IgD-negative memory B cell (primary cell): Measurements from ENCODE around the gene ZFP14. TPM values are rescaled to one million over a fixed set of nuclear protein-coding genes. Genes with fewer than 3 reads are reported as not detected.

ENCODE experiments used
- H3K27ac Mint-ChIP-seq, 3 donors: one replicate each; pipeline ENCODE4 v1.8.0; 2020 to 2022; ENCODE audit warnings: mild to moderate bottlenecking in 3 of 3, mixed read lengths in 3 of 3, moderate library complexity in 1 of 3
- H3K27me3 Mint-ChIP-seq: one replicate; pipeline ENCODE4 v1.8.0; 2021; ENCODE audit warnings: mixed read lengths
- H3K36me3 Mint-ChIP-seq: one replicate; pipeline ENCODE4 v1.8.0; 2020; ENCODE audit warnings: mild to moderate bottlenecking, mixed read lengths
- H3K4me1 Mint-ChIP-seq, 3 donors: one replicate each; pipeline ENCODE4 v1.8.0; 2020 to 2022; ENCODE audit warnings: mixed read lengths in 3 of 3, mild to moderate bottlenecking in 1 of 3
- H3K4me3 Mint-ChIP-seq, 4 donors: one replicate each; pipeline ENCODE4 v1.8.0; 2020 to 2022; ENCODE audit warnings: mild to moderate bottlenecking in 4 of 4, mixed read lengths in 4 of 4, moderate library complexity in 3 of 4
- H3K9me3 Mint-ChIP-seq, 3 donors: one replicate each; pipeline ENCODE4 v1.8.0; 2020 to 2021; ENCODE audit warnings: mixed read lengths in 3 of 3, mild to moderate bottlenecking in 1 of 3
- polyA plus RNA-seq: library from polyadenylated mRNA; unstranded; fragments of 300-500 nt; fragmentation: Illumina TruSeq; gene quantifications from one replicate; pipeline ENCODE4 v1.2.3, GENCODE V29; 2021

The ZFP14 gene
- polyA plus RNA-seq = 5.0 TPM

DNA sequence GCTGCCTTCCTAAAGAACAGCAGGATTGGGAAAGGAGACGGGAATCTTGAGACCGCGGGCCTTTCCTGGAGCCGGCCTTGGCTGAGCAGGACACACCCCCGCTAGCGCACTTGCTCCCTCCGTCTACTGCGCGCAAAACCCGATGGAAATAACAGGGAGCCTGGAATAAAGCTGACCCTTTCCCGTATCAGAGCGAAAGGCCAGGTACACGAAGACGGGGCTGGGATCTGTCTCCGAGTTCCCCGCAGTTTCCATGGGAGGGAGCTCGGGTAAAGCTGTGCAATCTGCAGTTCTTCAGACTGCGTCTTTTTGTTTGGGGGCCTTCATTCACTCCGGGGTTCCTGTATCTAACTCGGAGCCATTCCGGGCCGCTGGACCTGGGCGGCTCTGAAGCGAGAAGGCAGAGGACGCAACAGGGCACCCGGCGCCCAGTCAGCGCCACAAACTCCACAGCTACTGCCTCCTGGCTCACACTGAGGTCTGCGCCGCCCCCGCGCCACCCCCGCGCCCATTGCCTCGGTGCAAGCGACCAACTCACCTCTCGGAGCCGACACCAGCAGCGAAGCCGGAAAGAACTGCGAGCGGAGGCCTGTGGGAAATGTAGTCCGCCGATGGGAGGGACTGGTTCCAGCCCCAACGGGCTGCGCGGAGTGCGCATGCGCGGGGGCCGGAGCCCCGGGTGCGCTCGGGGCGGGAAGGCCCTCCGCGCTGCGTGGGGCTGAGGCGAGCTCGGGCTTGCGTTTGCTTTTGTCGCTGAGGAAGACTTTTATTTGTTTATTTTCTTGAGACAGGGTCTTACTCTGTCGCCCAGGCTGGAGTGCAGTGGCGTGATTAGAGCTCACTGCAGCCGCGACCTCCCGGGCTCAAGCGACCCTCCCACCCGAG, at the start of gene ZFP14:
Gene ZFP14 (minus strand): TSS at position 577 of the 885 bp plus-strand sequence. CDS start 11,309 bp downstream, outside the sequence.
- peak within 1 kb of the TSS; percentile 95 to 100 (median 98) for H3K4me3 Mint-ChIP-seq
- H3K4me1 Mint-ChIP-seq = peaks cover 6 to 14% (median 14%) of the 10 kb centered on the region in 3 donors
- peak within 1 kb of the TSS; percentile 97 to 98 (median 97) for H3K27ac Mint-ChIP-seq
- peaks cover 6% of the 10 kb centered on the region for H3K36me3 Mint-ChIP-seq
- no peaks in the 10 kb centered on the region for H3K27me3 Mint-ChIP-seq
- peaks cover 0 to 5% (median 0%) of the 10 kb centered on the region in 3 donors for H3K9me3 Mint-ChIP-seq

DNA sequence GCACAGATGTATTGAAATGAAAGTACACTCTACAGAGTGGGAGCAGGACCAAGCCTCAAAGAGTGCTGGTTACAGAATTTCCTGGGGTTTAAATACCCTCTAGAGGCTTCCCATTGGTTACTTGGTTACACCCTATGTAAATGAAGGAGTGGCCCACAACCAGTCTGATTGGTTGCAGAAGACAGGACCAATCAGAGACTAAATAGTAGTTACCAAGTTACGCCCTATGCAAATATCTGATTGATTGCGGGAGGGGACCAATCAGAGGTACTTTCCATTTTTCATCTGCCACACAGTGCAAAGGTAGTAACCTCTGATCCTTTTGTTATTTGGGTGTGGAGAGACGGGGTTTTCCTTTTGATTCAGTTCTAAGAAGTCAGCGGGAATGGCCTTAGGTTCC, 44.9 kb upstream of the ZFP14 start:
- peaks cover 9 to 27% (median 20%) of the 10 kb centered on the region in 3 donors for H3K9me3 Mint-ChIP-seq
- H3K27me3 Mint-ChIP-seq = peaks cover 19% of the 10 kb centered on the region
- H3K4me3 Mint-ChIP-seq = no peak overlapping the region
- H3K36me3 Mint-ChIP-seq = peaks cover 2% of the 10 kb centered on the region
- H3K4me1 Mint-ChIP-seq = peaks cover 1 to 4% (median 4%) of the 10 kb centered on the region in 3 donors
- no peak overlapping the region for H3K27ac Mint-ChIP-seq

GRCh38 chr19:36421749-36422481, 42.9 kb upstream of the ZFP14 start:
- H3K27me3 Mint-ChIP-seq = peaks cover 18% of the 10 kb centered on the region
- peaks cover 8 to 16% (median 12%) of the 10 kb centered on the region in 3 donors for H3K4me1 Mint-ChIP-seq
- peaks cover 5 to 24% (median 17%) of the 10 kb centered on the region in 3 donors for H3K9me3 Mint-ChIP-seq
- H3K36me3 Mint-ChIP-seq = peaks cover 2% of the 10 kb centered on the region
- no peak overlapping the region for H3K27ac Mint-ChIP-seq
- peak overlapping the region; percentile 46 to 85 (median 55) for H3K4me3 Mint-ChIP-seq

DNA sequence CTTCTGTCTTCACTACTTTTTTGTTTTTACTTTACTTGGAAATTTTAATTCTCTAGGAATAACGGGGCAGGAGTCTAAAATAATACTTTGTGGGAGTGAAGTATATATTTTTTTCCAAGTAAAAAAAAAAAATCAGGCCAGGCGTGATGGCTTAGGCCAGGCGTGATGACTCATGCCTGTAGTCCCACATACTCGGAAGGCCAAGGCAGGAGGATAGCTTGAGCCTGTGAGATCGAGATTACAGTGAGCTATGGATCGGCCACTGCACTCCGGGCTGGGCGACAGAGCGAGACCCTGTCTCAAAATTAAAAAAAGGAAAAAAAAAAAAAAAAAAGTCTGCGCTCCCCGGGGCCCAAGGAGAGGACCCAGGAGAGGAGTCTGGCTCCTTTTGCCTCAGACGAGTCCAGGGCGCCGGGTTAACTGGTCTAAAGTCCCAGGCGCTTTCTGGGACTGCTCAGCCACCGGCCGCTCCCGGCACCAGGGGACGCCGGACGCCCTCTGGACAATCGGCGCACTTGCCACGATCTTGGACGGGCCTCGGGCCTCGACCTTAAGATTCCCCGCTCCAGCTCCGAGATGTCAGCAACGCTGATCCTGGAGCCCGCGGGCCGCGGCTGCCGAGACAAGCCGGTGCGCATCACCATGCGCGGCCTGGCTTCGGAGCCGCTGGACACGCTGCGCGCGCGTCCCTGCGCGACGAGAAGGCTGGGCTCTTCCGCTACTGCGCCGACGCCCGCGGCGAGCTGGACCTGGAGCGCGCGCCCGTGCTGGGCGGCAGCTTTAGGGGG, 42.2 kb upstream of the ZFP14 start:
- Mint-ChIP-seq H3K4me1 (peaks cover 8 to 18% (median 14%) of the 10 kb centered on the region in 3 donors), H3K36me3 (peaks cover 2% of the 10 kb centered on the region), H3K9me3 (peaks cover 2 to 20% (median 14%) of the 10 kb centered on the region in 3 donors), H3K27ac (no peak overlapping the region), H3K27me3 (peaks cover 13% of the 10 kb centered on the region), H3K4me3 (peak overlapping the region in 3 of 4 donors; percentile 46 to 83 (median 73))

DNA sequence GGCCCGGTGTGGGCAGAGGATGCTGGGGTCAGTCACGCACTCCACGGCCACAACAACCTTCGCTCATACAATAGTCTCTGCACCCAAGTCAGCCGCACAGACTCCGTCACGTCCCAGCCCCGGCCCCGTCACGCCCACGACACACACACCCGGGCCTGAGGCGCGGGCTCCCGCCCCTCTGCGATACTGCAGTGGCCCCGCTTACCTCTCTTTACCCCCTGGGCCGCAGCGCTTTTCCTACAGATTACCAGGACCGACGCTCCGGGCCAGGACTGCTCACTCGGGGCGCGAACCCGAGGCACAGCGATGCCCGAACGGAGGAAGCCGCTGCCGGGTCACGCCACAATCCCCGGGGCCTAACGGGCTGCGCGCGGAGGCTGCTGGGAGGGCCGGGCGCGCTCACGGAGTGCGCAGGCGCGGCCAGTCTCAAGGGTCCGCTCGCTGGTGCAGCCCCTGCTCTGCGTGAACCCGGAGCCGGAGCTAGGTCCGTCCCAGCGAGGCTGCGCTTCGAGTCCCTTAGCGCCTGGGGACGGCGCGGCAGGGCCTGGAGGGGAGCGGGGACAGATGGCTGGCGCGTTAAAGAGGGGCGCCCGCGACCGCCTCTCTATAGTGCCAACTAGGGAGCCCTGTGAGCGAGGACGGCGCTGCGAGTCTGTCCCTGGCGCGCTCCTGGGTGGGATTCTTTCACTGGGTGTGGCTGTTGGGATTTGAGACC, 39.4 kb upstream of the ZFP14 start, which contains the start of gene ZFP82:
Gene ZFP82 (minus strand): TSS at position 358 of the 715 bp plus-strand sequence. CDS start 8,855 bp downstream, outside the sequence.
- H3K4me3 Mint-ChIP-seq = peak within 1 kb of the TSS; percentile 91 to 99 (median 96)
- H3K27me3 Mint-ChIP-seq = peaks cover 13% of the 10 kb centered on the region
- H3K9me3 Mint-ChIP-seq = peaks cover 0 to 10% (median 4%) of the 10 kb centered on the region in 3 donors
- H3K4me1 Mint-ChIP-seq = peaks cover 8 to 28% (median 19%) of the 10 kb centered on the region in 3 donors
- H3K36me3 Mint-ChIP-seq = peaks cover 6% of the 10 kb centered on the region
- peak within 1 kb of the TSS; percentile 88 to 97 (median 96) for H3K27ac Mint-ChIP-seq

DNA sequence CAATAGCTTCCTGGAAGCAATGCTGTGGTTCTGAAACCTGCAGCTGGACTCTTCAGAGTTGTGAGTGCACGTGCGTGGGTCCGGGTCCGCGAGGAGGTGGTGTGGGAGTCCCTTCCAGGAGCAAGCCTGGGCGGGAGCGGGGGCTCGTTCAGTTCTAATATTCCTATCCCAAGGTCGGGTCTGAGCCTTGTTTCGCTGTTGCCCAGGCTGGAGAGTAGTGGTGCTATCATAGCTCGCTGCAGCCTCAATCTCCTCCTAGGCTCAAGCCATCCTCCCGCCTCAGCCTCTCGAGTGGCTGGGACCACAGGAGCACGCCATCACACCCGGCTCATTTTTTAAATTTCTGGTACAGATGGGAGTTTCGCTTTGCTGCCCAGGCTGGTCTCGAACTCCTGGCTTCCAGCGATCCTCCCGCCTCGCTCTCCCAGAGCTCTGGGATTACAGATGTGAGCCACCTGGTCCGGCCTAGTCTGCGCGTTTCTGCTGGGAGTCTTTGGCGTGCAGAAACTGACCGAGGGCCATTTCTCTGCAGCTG, 38.8 kb upstream of the ZFP14 start:
- H3K36me3 Mint-ChIP-seq = peaks cover 6% of the 10 kb centered on the region
- peaks cover 13% of the 10 kb centered on the region for H3K27me3 Mint-ChIP-seq
- H3K4me1 Mint-ChIP-seq = peaks cover 8 to 29% (median 20%) of the 10 kb centered on the region in 3 donors
- H3K4me3 Mint-ChIP-seq = peak overlapping the region; percentile 91 to 99 (median 96)
- peak overlapping the region; percentile 88 to 97 (median 96) for H3K27ac Mint-ChIP-seq
- peaks cover 0 to 9% (median 4%) of the 10 kb centered on the region in 3 donors for H3K9me3 Mint-ChIP-seq

- peaks cover 7 to 11% (median 7%) of the 10 kb centered on the region in 3 donors for H3K4me1 Mint-ChIP-seq
- H3K4me3 Mint-ChIP-seq = peak overlapping the region in 2 of 4 donors; percentile 28 to 65
- H3K36me3 Mint-ChIP-seq = peaks cover 25% of the 10 kb centered on the region
- no peaks in the 10 kb centered on the region for H3K27me3 Mint-ChIP-seq
- no peak overlapping the region for H3K27ac Mint-ChIP-seq
- peaks cover 2 to 11% (median 2%) of the 10 kb centered on the region in 3 donors for H3K9me3 Mint-ChIP-seq
These were observed 30.8 kb upstream of the ZFP14 start for GRCh38 chr19:36409841-36410240.

DNA sequence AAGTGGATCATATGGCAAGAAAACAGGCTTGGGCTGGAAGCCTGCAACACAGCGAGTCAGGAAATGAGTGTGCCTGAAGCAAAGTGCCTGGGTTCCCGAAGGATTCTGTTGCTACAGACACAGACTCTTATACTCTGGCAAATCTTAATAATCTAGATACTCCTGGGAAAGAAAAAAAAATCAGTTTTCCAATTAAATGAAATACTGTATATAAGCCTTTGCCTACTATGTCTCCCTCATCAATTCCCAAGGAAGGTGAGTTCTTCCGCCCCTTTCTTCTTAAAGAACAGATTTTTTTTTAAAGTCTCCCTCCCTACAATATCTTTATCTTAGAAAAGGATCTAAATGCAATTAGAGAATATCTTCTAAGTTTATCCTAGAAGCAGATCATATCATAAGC, 29.1 kb upstream of the ZFP14 start:
- Mint-ChIP-seq H3K27me3 (no peaks in the 10 kb centered on the region), H3K9me3 (peaks cover 2 to 11% (median 3%) of the 10 kb centered on the region in 3 donors), H3K36me3 (peaks cover 33% of the 10 kb centered on the region), H3K4me1 (peaks cover 7 to 11% (median 9%) of the 10 kb centered on the region in 3 donors), H3K4me3 (no peak overlapping the region), H3K27ac (no peak overlapping the region)

GRCh38 chr19:36404498-36404897, 25.5 kb upstream of the ZFP14 start:
- H3K4me1 Mint-ChIP-seq = peaks cover 12 to 15% (median 15%) of the 10 kb centered on the region in 3 donors
- no peak overlapping the region for H3K4me3 Mint-ChIP-seq

DNA sequence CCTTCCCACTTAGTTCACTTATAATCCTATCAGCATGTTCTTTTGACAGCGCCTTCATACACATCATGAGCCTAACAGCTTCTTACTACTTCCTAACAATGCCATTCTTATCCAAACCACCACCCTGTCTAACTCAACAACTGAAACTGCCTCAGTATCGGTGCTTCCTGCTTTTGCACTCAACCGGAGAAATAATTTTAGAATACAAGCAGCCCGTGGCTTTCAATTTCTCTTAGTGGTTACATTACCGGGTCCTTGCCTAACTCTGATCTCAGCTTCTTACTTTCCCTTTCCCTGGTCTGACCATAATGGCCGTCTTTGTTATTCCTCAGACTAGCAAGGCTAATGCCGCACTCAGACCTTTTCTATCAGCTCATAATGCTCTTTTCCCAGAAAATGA, 22.5 kb upstream of the ZFP14 start:
- peaks cover 37% of the 10 kb centered on the region for H3K36me3 Mint-ChIP-seq
- H3K27me3 Mint-ChIP-seq = peaks cover 2% of the 10 kb centered on the region
- peaks cover 11 to 15% (median 12%) of the 10 kb centered on the region in 3 donors for H3K4me1 Mint-ChIP-seq
- H3K27ac Mint-ChIP-seq = peak overlapping the region; percentile 0 to 89 (median 2)
- peak overlapping the region; percentile 7 to 83 (median 68) for H3K4me3 Mint-ChIP-seq
- H3K9me3 Mint-ChIP-seq = peaks cover 2 to 10% (median 6%) of the 10 kb centered on the region in 3 donors

More at GRCh38 chr19:36404498-36404897, 25.5 kb upstream of the ZFP14 start:
- Mint-ChIP-seq H3K27ac (no peak overlapping the region), H3K27me3 (peaks cover 2% of the 10 kb centered on the region), H3K9me3 (peaks cover 4 to 8% (median 5%) of the 10 kb centered on the region in 3 donors), H3K36me3 (peaks cover 36% of the 10 kb centered on the region)

- H3K36me3 Mint-ChIP-seq = peaks cover 40% of the 10 kb centered on the region
- peaks cover 2% of the 10 kb centered on the region for H3K27me3 Mint-ChIP-seq
- no peak overlapping the region for H3K27ac Mint-ChIP-seq
- peaks cover 10 to 15% (median 11%) of the 10 kb centered on the region in 3 donors for H3K4me1 Mint-ChIP-seq
- no peak overlapping the region for H3K4me3 Mint-ChIP-seq
- peaks cover 6 to 18% (median 11%) of the 10 kb centered on the region in 3 donors for H3K9me3 Mint-ChIP-seq
These were observed 19.6 kb upstream of the ZFP14 start for GRCh38 chr19:36398571-36398970.

DNA sequence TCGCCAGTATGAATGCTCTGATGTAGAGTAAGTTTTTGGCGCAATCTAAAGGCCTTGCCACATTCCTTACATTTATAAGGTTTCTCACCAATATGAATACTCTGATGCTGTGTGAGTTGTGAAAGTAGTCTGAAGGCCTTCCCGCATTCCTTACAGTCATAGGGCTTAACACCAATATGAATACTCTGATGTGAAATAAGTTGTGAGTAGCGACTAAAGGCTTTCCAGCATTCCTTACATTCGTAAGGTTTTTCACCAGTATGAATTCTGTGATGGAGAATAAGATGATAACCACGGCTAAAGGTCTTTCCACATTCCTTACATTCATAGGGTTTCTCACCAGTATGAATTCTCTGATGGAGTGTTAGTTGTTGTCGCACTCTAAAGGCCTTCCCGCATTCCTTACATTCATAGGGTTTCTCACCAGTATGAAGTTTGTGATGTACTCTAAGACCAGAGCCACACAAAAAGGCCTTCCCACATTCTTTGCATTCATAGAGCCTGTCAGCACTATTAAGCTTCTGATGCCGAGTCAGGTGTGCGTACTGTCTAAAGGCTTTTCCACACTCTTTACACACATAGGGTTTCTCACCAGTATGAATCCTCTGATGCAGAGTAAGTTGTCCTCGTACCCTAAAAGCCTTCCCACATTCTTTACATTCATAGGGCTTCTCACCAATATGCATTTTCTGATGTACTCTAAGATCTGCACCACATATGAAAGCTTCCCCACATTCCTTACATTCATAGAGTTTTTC, 14.1 kb upstream of the ZFP14 start:
- Mint-ChIP-seq H3K9me3 (peaks cover 10 to 35% (median 22%) of the 10 kb centered on the region in 3 donors), H3K4me3 (no peak overlapping the region), H3K27me3 (no peaks in the 10 kb centered on the region), H3K36me3 (peaks cover 28% of the 10 kb centered on the region), H3K27ac (peak overlapping the region in 1 of 3 donors; percentile 72), H3K4me1 (no peaks in the 10 kb centered on the region)

DNA sequence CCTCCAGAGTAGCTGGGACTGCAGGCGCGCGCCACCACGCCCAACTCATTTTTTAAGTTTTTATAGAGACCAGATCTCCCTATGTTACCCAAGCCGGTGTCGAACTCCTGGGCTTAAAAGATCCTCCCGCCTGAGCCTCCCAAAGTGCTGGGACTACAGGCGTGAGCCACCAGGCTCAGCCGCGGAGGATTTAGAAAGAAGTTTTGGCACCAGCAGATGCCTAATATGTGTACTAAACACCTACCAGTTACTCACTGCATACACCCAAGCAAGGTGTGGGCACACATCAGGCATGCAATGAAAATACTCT, 464 bp upstream of the ZFP14 start:
- Mint-ChIP-seq H3K4me3 (peak overlapping the region; percentile 95 to 100 (median 98)), H3K27me3 (no peaks in the 10 kb centered on the region), H3K36me3 (peaks cover 6% of the 10 kb centered on the region), H3K27ac (peak overlapping the region; percentile 46 to 98 (median 97)), H3K4me1 (peaks cover 6 to 14% (median 14%) of the 10 kb centered on the region in 3 donors), H3K9me3 (peaks cover 0 to 8% (median 0%) of the 10 kb centered on the region in 3 donors)
